SK-N-SH (cell line): ENCODE measurements around the gene ATRN. TPM values are rescaled to one million over a fixed set of nuclear protein-coding genes. Genes with fewer than 3 reads are reported as not detected.

ENCODE experiments used
- CTCF ChIA-PET: fragments of 300-600, 350-600 bp; formaldehyde crosslinking; extraction: SDS; loops from one replicate; lab custom pipeline; 2021; lab: Yijun Ruan, JAX
- POLR2A ChIA-PET: fragments of 350-600 bp; sonication (Branson Sonifier 250); formaldehyde crosslinking; extraction: SDS; loops from one replicate; lab custom pipeline; 2020; ENCODE audit warnings: antibody characterized with exemption, inconsistent platforms; lab: Yijun Ruan, JAX
- DNase-seq: peaks from one replicate; pipeline ENCODE4 v3.0.0; 2012
- H2AFZ ChIP-seq: fragments of 200-600 bp; sonication (generic); 2 replicates; pipeline ENCODE4 v1.8.1; 2016; ENCODE audit warnings: antibody characterized with exemption, mild to moderate bottlenecking, low read depth
- H3F3A ChIP-seq: fragments of 200-600 bp; sonication (generic); replicated peaks from 2 replicates; pipeline ENCODE3; 2016; ENCODE audit warnings: antibody characterized with exemption, mild to moderate bottlenecking; ENCODE audit not compliant: insufficient read depth
- H3K27ac ChIP-seq, 2 experiments: fragments of 200-500 bp in 1 of 2; fragments of 200-600 bp in 1 of 2; sonication (Bioruptor generic) in 1 of 2; sonication (generic), shearing (Covaris generic) in 1 of 2; 2 replicates each; pipeline versions ENCODE4 v1.5.1 to v1.6.1; 2014 to 2016; ENCODE audit warnings: low read depth in 2 of 2, inconsistent platforms in 1 of 2, low read length in 1 of 2, mild to moderate bottlenecking in 1 of 2, mixed read lengths in 1 of 2
- H3K27me3 ChIP-seq: fragments of 200-600 bp; sonication (generic), shearing (Covaris generic); 2 replicates; pipeline ENCODE4 v1.6.1; 2016; ENCODE audit warnings: mixed run types; ENCODE audit not compliant: insufficient read depth
- H3K36me3 ChIP-seq, 2 experiments: fragments of 200-500 bp in 1 of 2; fragments of 200-600 bp in 1 of 2; sonication (Bioruptor generic) in 1 of 2; sonication (generic) in 1 of 2; replicated peaks in 1 of 2; 2 replicates each; pipeline versions ENCODE3 to v1.5.1; 2014 to 2016; ENCODE audit warnings: low read length in 1 of 2, mild to moderate bottlenecking in 1 of 2; ENCODE audit not compliant: insufficient read depth in 2 of 2, control insufficient read depth in 1 of 2
- H3K4me1 ChIP-seq, 2 experiments: fragments of 200-500 bp in 1 of 2; fragments of 200-600 bp in 1 of 2; sonication (Bioruptor generic) in 1 of 2; sonication (generic), shearing (Covaris generic) in 1 of 2; 2 replicates each; pipeline versions ENCODE4 v1.5.1 to v1.6.1; 2014 to 2016; ENCODE audit warnings: low read depth in 1 of 2, low read length in 1 of 2, mixed run types in 1 of 2; ENCODE audit not compliant: insufficient read depth in 2 of 2, control insufficient read depth in 1 of 2
- H3K4me2 ChIP-seq: fragments of 200-600 bp; sonication (generic), shearing (Covaris generic); 2 replicates; pipeline ENCODE4 v1.6.1; 2017; ENCODE audit warnings: mixed run types
- H3K4me3 ChIP-seq, 2 experiments: fragments of 200-500 bp in 1 of 2; fragments of 200-600 bp in 1 of 2; sonication (Bioruptor generic) in 1 of 2; sonication (generic), shearing (Covaris generic) in 1 of 2; 2 replicates each; pipeline versions ENCODE4 v1.5.1 to v1.8.1; 2014 to 2016; ENCODE audit warnings: low read depth in 2 of 2, inconsistent platforms in 1 of 2, low read length in 1 of 2, mild to moderate bottlenecking in 1 of 2, mixed read lengths in 1 of 2, moderate library complexity in 1 of 2
- H3K79me2 ChIP-seq: fragments of 200-600 bp; sonication (generic); 2 replicates; pipeline ENCODE4 v1.8.1; 2017; ENCODE audit warnings: mild to moderate bottlenecking; ENCODE audit not compliant: insufficient read depth
- H3K9ac ChIP-seq: fragments of 200-600 bp; sonication (generic); 2 replicates; pipeline ENCODE4 v1.6.1; 2017; ENCODE audit warnings: mixed run types
- H3K9me2 ChIP-seq: fragments of 200-600 bp; sonication (generic); 2 replicates; pipeline ENCODE4 v1.6.1; 2017; ENCODE audit warnings: mixed run types
- H3K9me3 ChIP-seq: fragments of 200-600 bp; sonication (generic); 2 replicates; pipeline ENCODE4 v1.6.1; 2017; ENCODE audit warnings: mixed run types, mild to moderate bottlenecking, moderate library complexity
- H4K20me1 ChIP-seq: fragments of 200-600 bp; sonication (generic); 2 replicates; pipeline ENCODE4 v1.6.1; 2017; ENCODE audit warnings: mild to moderate bottlenecking, mixed run types; ENCODE audit not compliant: insufficient read depth
- ELF1 ChIP-seq: IDR thresholded peaks from 2 replicates; pipeline ENCODE4 v1.4.0; 2012
- EP300 ChIP-seq, 2 experiments: IDR thresholded peaks; 2 replicates each; pipeline versions ENCODE4 v1.4.0 to v1.6.1; 2012; ENCODE audit warnings: borderline replicate concordance in 1 of 2, low read depth in 1 of 2, low read length in 1 of 2
- EZH2phosphoT487 ChIP-seq: fragments of 200-600 bp; sonication (generic); IDR thresholded peaks from 2 replicates; pipeline ENCODE4 v1.6.1; 2017; ENCODE audit warnings: low read depth, mixed run types, mild to moderate bottlenecking, antibody characterized with exemption, moderate library complexity, borderline replicate concordance
- FOSL2 ChIP-seq: IDR thresholded peaks from 2 replicates; pipeline ENCODE4 v1.4.0; 2012; ENCODE audit warnings: low read depth, mild to moderate bottlenecking, moderate library complexity, borderline replicate concordance
- FOXJ3 ChIP-seq: sonication (generic); formaldehyde crosslinking; IDR thresholded peaks from 2 replicates; pipeline ENCODE4 v1.5.1; 2020; ENCODE audit warnings: mild to moderate bottlenecking, missing genetic modification reagents
- FOXM1 ChIP-seq: IDR thresholded peaks from 2 replicates; pipeline ENCODE4 v1.4.0; 2012; ENCODE audit warnings: low read depth, mild to moderate bottlenecking
- GABPA ChIP-seq: IDR thresholded peaks from 2 replicates; pipeline ENCODE4 v1.4.0; 2012; ENCODE audit warnings: low read depth, mild to moderate bottlenecking
- JUND ChIP-seq: IDR thresholded peaks from 2 replicates; pipeline ENCODE4 v1.4.0; 2012
- MEF2A ChIP-seq: IDR thresholded peaks from 2 replicates; pipeline ENCODE4 v1.4.0; 2012; ENCODE audit warnings: low read depth, borderline replicate concordance
- MXI1 ChIP-seq: IDR thresholded peaks from 2 replicates; pipeline ENCODE4 v1.6.1; 2012; ENCODE audit warnings: mild to moderate bottlenecking, low read depth, low read length, improper control_type of control experiment
- NRF1 ChIP-seq: IDR thresholded peaks from 2 replicates; pipeline ENCODE4 v1.6.1; 2012; ENCODE audit warnings: low read depth, mild to moderate bottlenecking, low read length
- POLR2AphosphoS5 ChIP-seq: IDR thresholded peaks from 2 replicates; pipeline ENCODE4 v1.6.1; 2012; ENCODE audit warnings: low read depth, low read length
- RFX5 ChIP-seq: IDR thresholded peaks from 2 replicates; pipeline ENCODE4 v1.6.1; 2012; ENCODE audit warnings: mild to moderate bottlenecking, improper control_type of control experiment, low read length
- SIN3A ChIP-seq: IDR thresholded peaks from 2 replicates; pipeline ENCODE4 v1.6.1; 2012; ENCODE audit warnings: low read depth, mild to moderate bottlenecking, low read length, moderate library complexity, borderline replicate concordance
- TAF1 ChIP-seq: IDR thresholded peaks from 2 replicates; pipeline ENCODE4 v1.6.1; 2012; ENCODE audit warnings: low read depth, mild to moderate bottlenecking, low read length, moderate library complexity, borderline replicate concordance
- TCF12 ChIP-seq: IDR thresholded peaks from 2 replicates; pipeline ENCODE4 v1.4.0; 2012
- WGBS: methylation state at CpG from one replicate; pipeline ENCODE4 v1.1.6; 2017; ENCODE audit warnings: low lambda C conversion rate; 5-methylcytosine and 5-hydroxymethylcytosine counted together
- polyA plus RNA-seq, 3 experiments: library from polyadenylated mRNA; depleted of rRNA; stranded (reverse); fragments of >200 nt; gene quantifications; 2 replicates each; pipeline ENCODE4 v1.2.3, GENCODE V29; 2012
- TF ChIP-seq, protein P1 (sequence below): fragments of 150-350 bp; IDR thresholded peaks from 2 replicates; pipeline ENCODE4 v1.6.1; 2016; ENCODE audit warnings: mild to moderate bottlenecking, low read depth, low read length
- TF ChIP-seq, protein P2 (sequence below): fragments of 200-600 bp; sonication (generic); IDR thresholded peaks from 2 replicates; pipeline ENCODE4 v1.6.1; 2017; ENCODE audit warnings: antibody characterized with exemption, mild to moderate bottlenecking, moderate library complexity
- TF ChIP-seq, protein P3 (sequence below): IDR thresholded peaks from 2 replicates; pipeline ENCODE4 v1.4.0; 2012; ENCODE audit warnings: low read depth, borderline replicate concordance
- TF ChIP-seq, protein P4 (sequence below): fragments of 150-350 bp; IDR thresholded peaks from 2 replicates; pipeline ENCODE4 v1.6.1; 2017; ENCODE audit warnings: antibody characterized with exemption, low read length, low read depth, borderline replicate concordance
- TF ChIP-seq, protein P5 (sequence below): IDR thresholded peaks from 2 replicates; pipeline ENCODE4 v1.4.0; 2012; ENCODE audit warnings: low read depth, borderline replicate concordance

ATRN gene
- polyA plus RNA-seq, 1 of the 3 experiments (the other 2 are of a cell fraction), result 33.8 TPM

DNA sequence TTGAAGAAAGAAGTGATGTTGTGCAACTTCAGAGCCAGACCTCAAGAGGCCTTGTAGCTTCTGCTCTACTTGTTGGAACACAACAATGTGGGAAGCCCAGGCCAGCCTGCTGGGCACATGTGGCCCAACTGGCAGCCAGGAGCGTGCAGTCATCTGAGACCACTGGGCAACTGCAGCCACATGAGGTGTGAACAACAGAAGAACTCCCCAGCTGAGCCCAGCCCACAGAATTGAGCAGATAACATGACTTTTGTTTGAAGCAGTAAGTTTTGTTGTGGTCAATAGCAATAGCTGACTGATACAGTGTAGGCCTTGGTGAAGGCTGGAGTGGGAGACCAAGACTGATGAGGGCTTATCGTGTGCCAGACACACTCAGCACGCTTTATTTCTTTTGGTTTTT is 219.6 kb downstream of the ATRN start (continued):
- TF ChIP-seq SIN3A, result no peak
- TF ChIP-seq, protein P1, sequence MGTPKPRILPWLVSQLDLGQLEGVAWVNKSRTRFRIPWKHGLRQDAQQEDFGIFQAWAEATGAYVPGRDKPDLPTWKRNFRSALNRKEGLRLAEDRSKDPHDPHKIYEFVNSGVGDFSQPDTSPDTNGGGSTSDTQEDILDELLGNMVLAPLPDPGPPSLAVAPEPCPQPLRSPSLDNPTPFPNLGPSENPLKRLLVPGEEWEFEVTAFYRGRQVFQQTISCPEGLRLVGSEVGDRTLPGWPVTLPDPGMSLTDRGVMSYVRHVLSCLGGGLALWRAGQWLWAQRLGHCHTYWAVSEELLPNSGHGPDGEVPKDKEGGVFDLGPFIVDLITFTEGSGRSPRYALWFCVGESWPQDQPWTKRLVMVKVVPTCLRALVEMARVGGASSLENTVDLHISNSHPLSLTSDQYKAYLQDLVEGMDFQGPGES, result no peak
- no peak for TF ChIP-seq POLR2AphosphoS5
- TF ChIP-seq, protein P2, sequence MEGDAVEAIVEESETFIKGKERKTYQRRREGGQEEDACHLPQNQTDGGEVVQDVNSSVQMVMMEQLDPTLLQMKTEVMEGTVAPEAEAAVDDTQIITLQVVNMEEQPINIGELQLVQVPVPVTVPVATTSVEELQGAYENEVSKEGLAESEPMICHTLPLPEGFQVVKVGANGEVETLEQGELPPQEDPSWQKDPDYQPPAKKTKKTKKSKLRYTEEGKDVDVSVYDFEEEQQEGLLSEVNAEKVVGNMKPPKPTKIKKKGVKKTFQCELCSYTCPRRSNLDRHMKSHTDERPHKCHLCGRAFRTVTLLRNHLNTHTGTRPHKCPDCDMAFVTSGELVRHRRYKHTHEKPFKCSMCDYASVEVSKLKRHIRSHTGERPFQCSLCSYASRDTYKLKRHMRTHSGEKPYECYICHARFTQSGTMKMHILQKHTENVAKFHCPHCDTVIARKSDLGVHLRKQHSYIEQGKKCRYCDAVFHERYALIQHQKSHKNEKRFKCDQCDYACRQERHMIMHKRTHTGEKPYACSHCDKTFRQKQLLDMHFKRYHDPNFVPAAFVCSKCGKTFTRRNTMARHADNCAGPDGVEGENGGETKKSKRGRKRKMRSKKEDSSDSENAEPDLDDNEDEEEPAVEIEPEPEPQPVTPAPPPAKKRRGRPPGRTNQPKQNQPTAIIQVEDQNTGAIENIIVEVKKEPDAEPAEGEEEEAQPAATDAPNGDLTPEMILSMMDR, result no peak
- no peak for TF ChIP-seq EZH2phosphoT487
- no peak for TF ChIP-seq NRF1
- TF ChIP-seq, protein P3, sequence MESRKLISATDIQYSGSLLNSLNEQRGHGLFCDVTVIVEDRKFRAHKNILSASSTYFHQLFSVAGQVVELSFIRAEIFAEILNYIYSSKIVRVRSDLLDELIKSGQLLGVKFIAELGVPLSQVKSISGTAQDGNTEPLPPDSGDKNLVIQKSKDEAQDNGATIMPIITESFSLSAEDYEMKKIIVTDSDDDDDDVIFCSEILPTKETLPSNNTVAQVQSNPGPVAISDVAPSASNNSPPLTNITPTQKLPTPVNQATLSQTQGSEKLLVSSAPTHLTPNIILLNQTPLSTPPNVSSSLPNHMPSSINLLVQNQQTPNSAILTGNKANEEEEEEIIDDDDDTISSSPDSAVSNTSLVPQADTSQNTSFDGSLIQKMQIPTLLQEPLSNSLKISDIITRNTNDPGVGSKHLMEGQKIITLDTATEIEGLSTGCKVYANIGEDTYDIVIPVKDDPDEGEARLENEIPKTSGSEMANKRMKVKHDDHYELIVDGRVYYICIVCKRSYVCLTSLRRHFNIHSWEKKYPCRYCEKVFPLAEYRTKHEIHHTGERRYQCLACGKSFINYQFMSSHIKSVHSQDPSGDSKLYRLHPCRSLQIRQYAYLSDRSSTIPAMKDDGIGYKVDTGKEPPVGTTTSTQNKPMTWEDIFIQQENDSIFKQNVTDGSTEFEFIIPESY, result no peak
- TF ChIP-seq, protein P4, sequence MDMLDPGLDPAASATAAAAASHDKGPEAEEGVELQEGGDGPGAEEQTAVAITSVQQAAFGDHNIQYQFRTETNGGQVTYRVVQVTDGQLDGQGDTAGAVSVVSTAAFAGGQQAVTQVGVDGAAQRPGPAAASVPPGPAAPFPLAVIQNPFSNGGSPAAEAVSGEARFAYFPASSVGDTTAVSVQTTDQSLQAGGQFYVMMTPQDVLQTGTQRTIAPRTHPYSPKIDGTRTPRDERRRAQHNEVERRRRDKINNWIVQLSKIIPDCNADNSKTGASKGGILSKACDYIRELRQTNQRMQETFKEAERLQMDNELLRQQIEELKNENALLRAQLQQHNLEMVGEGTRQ, result no peak
- TF ChIP-seq FOXJ3 (CRISPR knock-in tag), result no peak

DNA sequence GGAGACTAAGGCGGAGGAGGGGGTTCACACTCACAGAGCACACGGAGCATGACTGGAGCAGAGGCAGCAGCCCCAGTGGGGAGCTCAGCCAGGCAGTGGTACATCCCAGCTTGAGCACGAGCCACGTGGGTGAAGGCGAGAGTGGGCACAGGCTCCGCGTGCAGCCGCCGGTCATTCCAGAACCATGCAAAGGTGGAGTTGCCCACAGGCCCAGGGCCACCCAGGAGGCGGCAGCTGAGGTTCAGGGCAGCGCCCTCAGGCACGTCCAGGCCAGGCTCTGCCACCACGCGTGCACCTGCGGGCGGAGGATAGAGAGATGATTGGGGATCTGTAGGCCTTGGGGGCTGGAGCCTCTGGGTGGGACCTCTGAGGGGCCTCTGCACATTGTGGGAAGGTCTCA is 220.5 kb downstream of the ATRN start:
- Histone ChIP-seq H4K20me1 (no peaks in the 10 kb centered on the region), H3K9me2 (no peaks in the 10 kb centered on the region), H3K4me2 (no peak overlapping the region), H3K9me3 (no peaks in the 10 kb centered on the region), H3K4me3 (no peak overlapping the region), H2AFZ (no peak overlapping the region), H3K27me3 (no peaks in the 10 kb centered on the region), H3K36me3 (no peaks in the 10 kb centered on the region), H3K4me1 (no peaks in the 10 kb centered on the region), H3K27ac (no peak overlapping the region), H3F3A (no peaks in the 10 kb centered on the region), H3K9ac (no peak overlapping the region), H3K79me2 (no peaks in the 10 kb centered on the region)
- 36% methylated on average over 1 of the region's 16 CpGs for WGBS
- POLR2A ChIA-PET, result no interaction called here
- no peak for DNase-seq
- CTCF ChIA-PET, result interaction anchor here (2.2 to 6.1 kb wide), 3 partner anchors 15 to 78 kb away, joined by 8 to 42 read pairs (median 12); no protein-coding TSS in a partner anchor
- TF ChIP-seq EP300 (IDR thresholded peaks at IDR 0.05; ENCODE audit: borderline replicate concordance in 1 of 2, low read depth in 1 of 2, low read length in 1 of 2) (no peak), FOXM1 (no peak), MEF2A (no peak), JUND (no peak), GABPA (no peak), TAF1 (no peak), SIN3A (no peak), RFX5 (no peak), TCF12 (no peak), MXI1 (no peak), FOSL2 (no peak), ELF1 (no peak)
- TF ChIP-seq, protein P3, result no peak
- TF ChIP-seq, protein P5, sequence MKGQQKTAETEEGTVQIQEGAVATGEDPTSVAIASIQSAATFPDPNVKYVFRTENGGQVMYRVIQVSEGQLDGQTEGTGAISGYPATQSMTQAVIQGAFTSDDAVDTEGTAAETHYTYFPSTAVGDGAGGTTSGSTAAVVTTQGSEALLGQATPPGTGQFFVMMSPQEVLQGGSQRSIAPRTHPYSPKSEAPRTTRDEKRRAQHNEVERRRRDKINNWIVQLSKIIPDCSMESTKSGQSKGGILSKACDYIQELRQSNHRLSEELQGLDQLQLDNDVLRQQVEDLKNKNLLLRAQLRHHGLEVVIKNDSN, result no peak
